CD1c-positive myeloid dendritic cell (primary cell): ENCODE measurements around the gene PIP5K1A.
"Not testable (repeated sequence)": the region's sequence is repeated elsewhere in the genome, so short reads cannot be mapped to it uniquely, and the experiment has no call there.

Experiments
- DNase-seq: peaks from one replicate; pipeline ENCODE4 v3.0.0-alpha.2; 2016; ENCODE audit errors: extremely low spot score

Gene PIP5K1A, protein sequence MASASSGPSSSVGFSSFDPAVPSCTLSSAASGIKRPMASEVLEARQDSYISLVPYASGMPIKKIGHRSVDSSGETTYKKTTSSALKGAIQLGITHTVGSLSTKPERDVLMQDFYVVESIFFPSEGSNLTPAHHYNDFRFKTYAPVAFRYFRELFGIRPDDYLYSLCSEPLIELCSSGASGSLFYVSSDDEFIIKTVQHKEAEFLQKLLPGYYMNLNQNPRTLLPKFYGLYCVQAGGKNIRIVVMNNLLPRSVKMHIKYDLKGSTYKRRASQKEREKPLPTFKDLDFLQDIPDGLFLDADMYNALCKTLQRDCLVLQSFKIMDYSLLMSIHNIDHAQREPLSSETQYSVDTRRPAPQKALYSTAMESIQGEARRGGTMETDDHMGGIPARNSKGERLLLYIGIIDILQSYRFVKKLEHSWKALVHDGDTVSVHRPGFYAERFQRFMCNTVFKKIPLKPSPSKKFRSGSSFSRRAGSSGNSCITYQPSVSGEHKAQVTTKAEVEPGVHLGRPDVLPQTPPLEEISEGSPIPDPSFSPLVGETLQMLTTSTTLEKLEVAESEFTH

DNA sequence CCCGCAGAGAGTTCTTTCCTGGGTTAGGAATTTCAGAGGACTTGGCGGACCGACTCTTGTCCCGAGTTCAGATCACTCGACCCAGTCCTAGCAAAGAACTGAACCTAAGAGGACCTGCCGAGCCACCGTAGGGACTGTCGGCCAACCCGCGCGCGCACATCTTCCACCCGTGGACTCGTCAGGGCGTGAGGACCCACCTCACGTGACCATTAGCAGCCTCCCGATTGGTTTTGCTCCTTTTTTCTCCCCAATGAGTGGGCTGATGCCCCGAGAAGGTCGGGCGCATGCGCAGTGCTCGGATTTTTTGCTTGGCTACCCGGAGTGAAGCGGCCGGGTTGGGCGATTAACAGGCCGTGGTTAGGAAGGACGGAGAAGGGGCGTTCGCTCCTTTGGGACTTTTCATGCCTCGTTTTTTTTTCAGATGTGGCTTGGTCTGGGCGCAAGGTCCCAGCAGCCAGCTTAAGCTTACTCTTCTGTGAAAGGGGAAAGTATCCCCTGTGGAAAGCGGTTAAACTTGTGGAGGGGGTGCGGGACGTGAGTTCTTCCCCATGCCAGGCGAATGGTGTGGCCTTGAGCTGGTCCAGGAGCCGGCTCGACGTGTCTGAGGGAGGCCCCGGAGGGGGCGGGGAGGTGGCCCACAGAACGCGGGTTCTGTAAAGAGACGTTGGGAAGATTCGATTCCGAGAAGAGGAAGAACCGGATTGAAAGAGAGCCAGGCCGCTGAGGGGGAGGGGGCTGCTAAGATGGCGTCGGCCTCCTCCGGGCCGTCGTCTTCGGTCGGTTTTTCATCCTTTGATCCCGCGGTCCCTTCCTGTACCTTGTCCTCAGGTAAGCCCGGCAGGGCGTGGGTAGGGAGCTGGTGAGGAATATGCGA is at the start of gene PIP5K1A:
PIP5K1A (plus strand) TSS at position 299 of the 874 bp plus-strand sequence; CDS start at position 744, 445 bp downstream.
- peak; percentile 100 for DNase-seq

DNA sequence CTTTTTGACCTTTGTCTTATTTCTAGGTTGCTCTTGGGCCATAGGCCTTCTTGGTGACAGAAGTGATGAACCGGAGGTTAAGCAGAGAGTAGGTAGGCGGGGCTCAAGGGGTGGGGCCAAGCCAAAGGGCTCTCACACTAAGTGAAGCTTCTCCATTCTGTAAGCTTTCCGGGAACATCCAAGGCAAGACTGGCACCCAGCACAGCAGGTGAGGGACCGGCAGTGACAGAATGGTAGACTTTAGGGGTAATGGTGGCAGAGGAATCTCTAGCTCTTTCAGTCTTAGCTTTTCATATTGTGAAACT is 41.9 kb upstream of the PIP5K1A start, which contains the start of gene TNFAIP8L2:
TNFAIP8L2 (plus strand) TSS at position 135 of the 305 bp plus-strand sequence. CDS start 2,049 bp downstream, outside the sequence.
- DNase-seq, result peak; percentile 84

DNA sequence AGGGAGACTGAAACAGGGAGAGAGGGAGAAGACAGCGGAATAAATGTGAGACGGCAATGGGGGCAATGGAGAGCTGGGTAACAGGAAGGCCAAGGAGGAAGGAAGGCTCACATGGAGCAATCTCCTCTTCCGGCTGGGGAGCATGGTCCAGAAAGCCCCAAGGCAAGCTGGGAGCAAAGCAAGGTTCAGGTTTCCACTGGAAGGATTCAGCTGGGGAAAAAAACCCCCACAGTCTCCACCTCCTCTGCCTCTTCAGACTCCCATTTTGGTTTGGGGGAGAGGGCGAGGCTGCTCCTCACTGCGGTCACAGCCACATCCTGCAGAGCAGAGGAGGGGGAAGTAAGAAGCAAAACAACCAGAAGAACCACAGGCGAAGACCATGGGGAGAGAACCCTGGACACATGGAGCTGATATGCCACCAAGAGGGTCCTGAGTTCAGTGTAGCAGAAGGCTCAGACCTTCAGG is 41.3 kb upstream of the PIP5K1A start:
- peak; percentile 55 for DNase-seq

DNA sequence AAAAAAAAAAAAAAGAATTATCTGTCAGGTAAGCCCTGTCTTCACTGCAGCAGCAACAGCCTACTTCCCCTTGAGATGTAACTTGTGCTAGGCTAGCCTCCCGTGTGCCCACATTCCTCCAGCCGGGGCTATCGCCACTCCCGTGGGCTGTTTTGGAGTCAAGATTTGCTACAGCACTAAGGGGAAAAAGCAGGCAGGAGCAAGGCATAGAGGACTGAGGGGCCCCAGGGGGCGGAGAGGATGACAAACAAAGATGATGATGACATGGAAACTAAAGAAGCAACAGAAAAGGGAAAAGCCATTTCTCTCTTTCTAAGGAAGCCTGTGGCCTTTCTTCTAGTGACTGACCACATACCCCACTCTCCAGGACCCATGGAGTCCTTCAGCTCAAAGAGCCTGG is 40.0 kb upstream of the PIP5K1A start:
- peak; percentile 64 for DNase-seq

DNA sequence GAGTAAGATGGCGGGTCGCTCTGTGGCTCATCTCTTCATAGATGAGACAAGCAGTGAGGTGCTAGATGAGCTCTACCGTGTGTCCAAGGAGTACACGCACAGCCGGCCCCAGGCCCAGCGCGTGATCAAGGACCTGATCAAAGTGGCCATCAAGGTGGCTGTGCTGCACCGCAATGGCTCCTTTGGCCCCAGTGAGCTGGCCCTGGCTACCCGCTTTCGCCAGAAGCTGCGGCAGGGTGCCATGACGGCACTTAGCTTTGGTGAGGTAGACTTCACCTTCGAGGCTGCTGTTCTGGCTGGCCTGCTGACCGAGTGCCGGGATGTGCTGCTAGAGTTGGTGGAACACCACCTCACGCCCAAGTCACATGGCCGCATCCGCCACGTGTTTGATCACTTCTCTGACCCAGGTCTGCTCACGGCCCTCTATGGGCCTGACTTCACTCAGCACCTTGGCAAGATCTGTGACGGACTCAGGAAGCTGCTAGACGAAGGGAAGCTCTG is 39.6 kb upstream of the PIP5K1A start:
- DNase-seq, result peak; percentile 52

DNA sequence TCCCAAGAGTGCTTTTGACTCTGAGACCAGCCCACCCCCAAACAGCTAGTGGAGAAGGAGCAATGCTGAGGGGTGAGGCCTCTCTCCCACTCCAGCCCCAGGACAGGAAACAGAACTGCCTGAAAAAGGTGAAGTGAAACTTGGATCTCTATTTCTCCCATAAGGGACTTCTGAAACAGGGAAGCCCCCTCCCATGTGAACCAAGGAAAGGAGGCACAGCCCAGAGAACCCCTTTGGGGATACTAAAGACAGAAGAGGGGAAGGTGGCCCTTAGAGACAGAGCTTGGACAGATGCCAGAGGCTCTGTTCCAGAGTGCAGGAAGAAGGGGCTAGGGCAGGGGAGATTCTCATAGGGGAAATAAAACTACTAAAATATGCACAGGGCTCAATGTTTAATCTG is 39.0 kb upstream of the PIP5K1A start:
- peak; percentile 77 for DNase-seq

DNA sequence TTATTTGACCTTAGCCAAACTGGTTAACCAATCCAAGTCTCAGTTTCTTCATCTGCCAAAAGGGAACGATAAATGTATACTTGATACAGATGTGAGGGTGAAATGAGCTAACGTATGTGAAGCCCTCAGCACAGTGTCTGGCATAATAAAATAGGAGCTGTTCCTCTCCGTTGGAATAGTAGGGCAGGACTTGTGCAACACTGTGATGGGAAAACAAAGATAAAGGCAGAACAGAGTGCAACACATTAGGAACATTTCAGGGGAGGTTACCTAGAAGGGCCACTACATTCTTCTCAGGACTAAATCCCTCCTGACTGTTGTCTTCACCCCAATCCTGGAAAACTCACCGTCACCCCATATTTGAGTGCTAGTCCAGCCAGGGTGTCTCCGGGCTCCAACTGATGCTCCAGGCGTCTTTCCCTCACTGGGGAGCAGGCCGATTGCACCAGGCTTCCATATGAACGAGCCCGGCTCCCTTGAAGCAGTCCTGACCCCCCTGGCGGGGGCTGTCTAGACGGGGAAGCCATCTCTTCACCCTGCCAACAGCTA is 33.5 kb upstream of the PIP5K1A start:
- no peak for DNase-seq

DNA sequence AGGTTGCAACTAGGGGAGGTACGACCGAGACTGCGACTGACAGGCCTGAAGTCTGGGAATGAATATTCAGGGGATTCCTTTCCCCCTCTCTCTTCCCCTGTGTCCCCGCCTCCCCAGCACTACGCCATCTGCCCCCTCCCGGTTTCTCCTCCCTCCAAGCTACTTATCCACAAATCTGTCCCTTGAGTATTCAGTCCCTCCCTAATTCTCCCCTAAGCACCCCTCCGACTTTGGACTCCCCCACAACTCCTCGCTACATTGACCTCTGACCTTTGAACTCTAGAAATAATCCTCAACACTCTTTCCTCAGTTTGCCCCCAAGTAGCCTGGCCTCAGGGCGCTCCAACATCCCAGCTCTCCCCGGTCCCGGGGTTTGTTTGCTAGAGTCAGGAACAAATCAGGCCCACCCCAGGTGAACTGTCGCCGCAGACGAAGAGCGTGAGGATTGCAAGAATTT is 33.0 kb upstream of the PIP5K1A start:
- no peak for DNase-seq

DNA sequence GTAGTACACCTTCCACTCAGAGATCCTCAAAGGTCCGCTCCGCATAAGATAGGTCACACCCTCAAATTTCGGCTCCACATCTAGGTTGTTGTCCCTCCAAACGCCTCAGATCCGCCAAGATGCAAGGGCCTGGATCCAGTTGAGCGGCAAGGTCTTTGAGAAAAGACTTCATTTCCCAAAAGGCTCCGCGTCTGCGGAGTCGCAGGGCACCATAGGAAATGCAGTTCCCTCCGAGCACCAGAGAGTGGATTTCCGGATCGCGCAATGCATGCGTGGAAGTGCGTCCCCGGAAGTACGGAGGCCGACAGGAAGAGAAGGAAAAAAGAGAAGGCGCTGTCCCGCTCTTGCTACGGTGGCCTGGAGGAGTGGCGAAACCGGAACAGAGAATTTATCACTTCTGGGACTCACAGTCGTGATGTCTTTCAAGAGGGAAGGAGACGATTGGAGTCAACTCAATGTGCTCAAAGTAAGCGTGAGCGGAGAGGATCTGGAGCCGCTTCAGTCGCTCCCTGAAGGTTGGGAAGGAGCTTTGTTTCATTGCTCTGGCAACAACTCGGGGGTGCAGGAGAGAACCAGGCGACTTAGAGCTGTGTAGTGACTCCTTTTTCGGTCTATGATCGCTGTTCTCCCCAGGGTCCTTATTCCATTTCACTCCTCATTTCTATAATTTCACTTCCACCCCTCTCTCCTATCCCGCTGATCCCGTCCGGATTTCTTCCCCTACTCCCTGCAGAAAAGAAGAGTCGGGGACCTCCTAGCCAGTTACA is 32.4 kb upstream of the PIP5K1A start, which contains the start of the genes LYSMD1 and SCNM1:
LYSMD1 (minus strand) TSS at position 165 of the 767 bp plus-strand sequence. CDS start 644 bp downstream, outside the sequence.
SCNM1 (plus strand) TSS at position 407 of the 767 bp plus-strand sequence; CDS start at position 416, 9 bp downstream.
- peak; percentile 99 for DNase-seq

DNA sequence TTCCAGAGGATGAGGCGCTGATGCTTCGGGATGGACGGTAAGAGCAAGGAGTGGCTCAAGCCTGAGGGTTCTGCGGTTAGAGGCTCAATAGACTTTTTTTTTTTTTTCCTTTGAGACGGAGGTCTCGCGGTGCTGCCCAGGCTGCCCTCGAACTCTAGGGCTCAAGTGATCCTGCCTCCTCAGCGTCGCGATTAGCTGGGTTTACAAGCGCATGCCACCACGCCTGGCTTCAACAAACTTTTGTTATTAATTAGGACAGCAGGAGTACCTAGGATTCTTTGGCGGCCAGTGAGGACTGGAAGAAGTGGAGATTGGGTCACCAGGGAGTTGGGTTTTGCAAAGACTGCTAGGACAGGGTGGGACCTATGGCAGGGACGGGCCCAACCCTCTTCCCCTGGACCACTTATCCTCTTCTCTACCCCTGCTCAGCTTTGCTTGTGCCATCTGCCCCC is 31.8 kb upstream of the PIP5K1A start:
- DNase-seq, result no peak

DNA sequence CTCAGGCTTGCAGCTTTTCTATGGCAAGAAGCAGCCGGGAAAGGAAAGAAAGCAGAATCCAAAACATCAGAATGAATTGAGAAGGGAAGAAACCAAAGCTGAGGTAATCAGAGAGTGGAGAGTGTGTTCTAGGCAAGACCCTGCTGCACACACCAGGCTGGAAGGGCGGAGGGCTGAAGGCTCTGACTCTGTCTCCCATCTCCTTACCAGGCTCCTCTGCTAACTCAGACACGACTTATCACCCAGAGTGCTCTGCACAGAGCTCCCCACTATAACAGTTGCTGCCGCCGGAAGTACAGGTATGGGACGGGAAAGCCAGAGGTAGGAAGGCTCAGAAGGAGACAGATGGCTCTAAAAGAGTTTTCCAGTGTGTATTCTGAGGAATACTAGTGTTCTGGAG is 31.2 kb upstream of the PIP5K1A start:
- DNase-seq, result no peak

DNA sequence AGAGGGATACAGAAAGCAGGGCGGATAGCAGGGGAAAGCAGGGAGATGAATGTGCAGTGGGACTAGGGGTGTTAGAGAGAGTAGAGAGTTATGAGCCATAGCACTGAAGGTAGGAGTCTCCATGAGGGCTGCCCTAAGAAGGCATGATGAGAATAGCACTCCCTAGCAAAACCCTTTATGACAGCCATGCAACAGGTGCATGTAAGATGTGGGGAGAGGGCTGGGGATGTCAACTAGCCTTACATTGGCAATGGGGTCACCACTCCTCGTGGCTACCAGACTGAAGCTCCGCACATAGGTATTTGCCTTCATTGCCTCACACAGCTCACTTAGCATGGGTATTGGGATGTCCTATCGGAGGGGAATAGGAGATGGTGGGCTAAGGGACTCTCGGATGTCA is 27.2 kb upstream of the PIP5K1A start:
- no peak for DNase-seq

DNA sequence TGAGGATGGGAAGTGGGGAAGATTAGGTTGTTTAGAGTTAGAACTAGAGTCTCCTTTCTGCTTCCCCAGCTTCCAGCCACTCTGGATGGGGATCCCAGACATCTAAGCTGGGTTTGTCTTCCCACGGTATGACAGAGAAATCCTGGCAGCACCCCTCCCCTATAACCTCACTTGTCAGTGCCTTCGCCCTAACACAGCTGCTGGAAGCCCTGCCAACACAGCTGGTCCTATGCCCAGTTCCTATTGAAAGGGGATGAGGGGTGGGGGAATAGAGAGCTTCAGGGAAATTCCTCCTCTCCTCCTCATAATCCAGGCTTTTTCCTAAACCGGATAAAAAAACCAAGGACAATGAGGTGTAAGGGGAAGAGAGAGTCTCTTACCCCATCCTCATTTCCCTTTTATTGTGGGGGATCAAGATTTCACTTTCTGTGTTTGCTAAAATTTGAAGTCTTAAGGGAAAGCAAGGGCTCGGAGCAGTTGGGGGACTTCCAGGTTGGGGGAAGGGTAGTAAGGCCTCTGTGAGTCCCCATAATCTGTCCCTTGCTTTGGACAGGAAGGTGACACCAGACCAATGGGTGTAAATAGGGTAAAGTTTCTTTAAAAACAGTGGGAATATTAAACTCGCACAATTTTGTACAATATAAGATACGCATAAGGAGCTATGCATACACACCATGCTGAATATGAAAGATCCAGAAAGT is 23.2 kb upstream of the PIP5K1A start:
- no peak for DNase-seq

DNA sequence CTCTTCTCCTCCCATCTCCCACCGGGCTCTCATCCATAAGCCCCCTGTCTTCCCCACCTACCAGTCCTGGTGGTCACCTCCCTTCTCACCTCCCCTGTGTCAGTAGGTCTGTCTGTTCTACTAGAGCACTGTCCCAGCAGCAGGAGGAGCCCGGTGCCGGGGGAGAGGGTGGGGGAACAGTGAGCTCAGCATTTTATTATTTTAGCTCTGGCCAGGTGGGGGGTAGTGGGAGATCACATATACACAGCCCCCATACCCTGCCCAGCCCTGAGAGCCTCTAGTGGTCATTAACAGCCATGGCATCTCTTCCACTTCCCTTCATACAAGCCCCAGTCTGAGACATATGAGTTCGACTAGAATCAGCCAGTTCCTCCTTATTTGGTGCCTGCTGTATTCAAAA is 22.5 kb upstream of the PIP5K1A start, which contains the start of gene TMOD4:
TMOD4 (minus strand) TSS at position 119 of the 400 bp plus-strand sequence. CDS start 1,106 bp downstream, outside the sequence.
- peak; percentile 29 for DNase-seq

DNA sequence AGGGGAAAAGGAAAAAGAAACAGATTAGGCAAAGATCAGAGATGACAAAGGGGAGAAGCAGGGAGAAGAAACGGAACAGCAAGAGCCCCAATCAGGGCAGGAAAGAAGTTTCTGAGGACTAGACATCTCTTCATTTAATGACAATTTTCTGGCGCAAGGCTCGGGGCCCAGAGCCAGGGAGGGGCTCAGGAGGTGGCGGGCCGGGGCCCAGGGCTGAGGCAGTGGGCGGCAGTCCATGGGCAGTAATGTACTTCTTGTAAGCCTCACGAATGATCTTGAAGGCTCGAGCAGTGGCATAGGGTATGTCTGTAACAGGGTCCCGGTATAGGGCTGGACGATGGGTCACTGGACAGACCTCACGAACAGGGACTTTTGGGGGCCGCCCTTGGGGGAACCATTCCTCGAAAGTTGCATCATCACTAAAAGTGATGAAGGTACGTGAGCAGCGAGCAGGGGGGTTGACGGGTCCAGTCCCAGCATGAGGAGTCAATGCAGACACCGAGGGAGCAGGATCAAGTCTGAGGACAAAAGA is 21.8 kb upstream of the PIP5K1A start:
- DNase-seq, result no peak

DNA sequence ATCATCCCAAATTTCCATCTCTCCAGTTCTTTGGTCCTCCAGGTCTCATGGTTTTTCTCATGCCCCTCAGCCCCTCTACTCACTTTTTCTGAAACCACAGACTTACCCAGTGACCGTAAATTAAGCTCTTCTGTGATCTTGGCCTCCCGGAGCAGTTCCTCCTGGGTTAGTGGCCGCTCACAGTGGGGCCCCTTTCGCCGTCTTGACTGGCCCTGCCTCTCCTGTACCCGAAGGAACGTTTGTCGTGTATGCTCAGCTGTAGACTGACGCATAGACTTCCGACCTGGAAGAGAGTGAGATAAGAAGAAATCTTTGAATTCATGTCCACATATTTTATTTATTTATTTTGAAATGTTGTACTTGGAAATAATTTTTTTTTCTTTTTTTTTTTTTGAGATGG is 14.1 kb upstream of the PIP5K1A start:
- DNase-seq, result no peak

DNA sequence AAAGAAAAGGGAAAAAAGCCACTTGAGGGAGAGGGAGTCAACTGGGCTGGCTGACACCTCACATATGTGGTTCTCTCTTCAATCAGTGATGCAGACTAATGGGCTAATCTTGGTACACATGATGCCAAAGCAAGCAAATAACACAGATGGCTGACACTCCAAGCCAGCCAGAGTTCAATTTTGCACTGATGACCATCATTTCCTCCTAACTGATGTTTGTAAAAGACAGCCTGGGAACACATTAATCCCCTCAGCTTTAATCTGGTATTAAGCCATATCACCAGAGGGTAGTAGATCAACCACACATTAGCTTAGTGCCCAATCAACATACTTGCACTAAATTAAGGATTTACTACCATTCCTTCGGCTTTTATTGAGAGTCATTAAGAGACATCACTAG is 11.1 kb upstream of the PIP5K1A start:
- DNase-seq, result no peak

DNA sequence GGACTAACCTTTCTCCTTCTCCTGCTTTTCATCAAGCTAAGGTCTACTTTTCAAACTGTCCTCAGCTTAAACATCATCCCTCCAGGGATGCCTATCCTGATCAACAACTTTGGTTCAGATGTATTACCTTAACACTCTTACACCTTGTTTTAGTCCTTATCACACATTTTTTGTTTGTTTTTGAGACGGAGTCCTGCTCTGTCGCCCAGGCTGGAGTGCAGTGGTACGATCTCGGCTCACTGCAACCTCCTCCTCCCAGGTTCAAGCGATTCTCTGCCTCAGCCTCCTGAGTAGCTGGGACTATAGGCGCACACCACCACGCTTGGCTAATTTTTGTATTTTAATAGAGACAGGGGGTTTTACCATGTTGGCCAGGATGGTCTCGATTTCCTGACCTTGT is 9.7 kb upstream of the PIP5K1A start:
- DNase-seq, result not testable (repeated sequence)

DNA sequence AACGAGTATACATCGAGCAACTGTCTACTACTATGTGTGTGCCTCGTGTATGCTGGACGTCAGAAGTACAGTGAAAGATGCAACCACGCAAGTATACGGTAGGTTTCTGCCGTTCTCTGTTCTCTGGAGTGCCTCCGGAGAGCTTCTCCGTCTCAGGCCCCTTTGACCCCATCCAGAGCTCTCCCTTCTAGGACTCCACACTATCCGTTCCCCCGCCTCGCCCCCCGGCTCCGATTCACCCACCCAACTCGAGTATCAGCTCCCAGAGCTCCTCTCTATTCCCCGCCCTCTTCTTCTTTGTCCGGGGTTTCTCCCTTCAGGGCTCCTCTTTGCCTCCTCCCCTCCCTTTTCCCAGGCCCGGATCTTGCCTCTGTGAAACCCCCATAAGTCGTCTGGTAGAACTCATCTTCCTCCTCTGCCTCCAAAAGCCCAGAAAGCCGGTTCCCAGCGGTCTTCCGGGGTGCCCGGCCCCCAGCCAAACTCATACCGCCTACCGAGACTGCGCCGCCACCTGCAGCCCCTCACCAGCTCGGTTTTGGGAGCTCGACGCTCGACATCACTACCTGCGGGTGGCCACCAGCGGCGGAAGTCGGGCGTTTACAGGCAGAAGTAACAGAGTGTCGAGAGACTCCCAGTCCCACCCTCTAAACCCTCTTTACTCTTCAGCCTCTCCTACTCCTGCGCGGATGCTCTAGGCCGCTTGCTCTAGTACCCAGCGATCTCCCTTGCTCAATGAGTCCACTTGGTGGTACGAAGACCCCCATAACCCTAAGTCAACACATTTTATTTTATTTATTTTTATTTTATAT is 8.5 kb upstream of the PIP5K1A start, which contains the start of gene VPS72:
VPS72 (minus strand) TSS at position 561 of the 809 bp plus-strand sequence; CDS start at position 485, 76 bp downstream.
- DNase-seq, result peak; percentile 80
